Panc1 (cell line): ENCODE data around the gene ERCC1. TPM values are rescaled to one million over a fixed set of nuclear protein-coding genes. Genes with fewer than 3 reads are reported as not detected.

ENCODE experiments used
- ATAC-seq: fragments of 200-7000 bp; cut with Tn5 transposase; 2 replicates; pipeline ENCODE4 v1.9.1; 2020; ENCODE audit warnings: mild to moderate bottlenecking, moderate library complexity
- BruUV-seq: library from RNA; stranded (reverse); fragments of 400-500 nt; replicated peaks from 2 replicates; lab custom pipeline; 2021; lab: Mats Ljungman, UMichigan
- CTCF ChIA-PET: fragments of 300-600 bp; sonication (Branson Sonifier 250); formaldehyde crosslinking; loops from one replicate; lab custom pipeline; 2022; ENCODE audit warnings: antibody characterized with exemption; lab: Charles Lee
- POLR2A ChIA-PET: fragments of 300-600 bp; sonication (Branson Sonifier 250); formaldehyde crosslinking; loops from one replicate; lab custom pipeline; 2022; ENCODE audit warnings: antibody characterized with exemption; lab: Charles Lee
- DNase-seq: peaks from one replicate; pipeline ENCODE4 v3.0.0-alpha.2; 2010; ENCODE audit warnings: low read depth, low spot score
- H3K27ac ChIP-seq: 2 replicates; pipeline ENCODE4 v1.5.1; 2011; ENCODE audit warnings: mild to moderate bottlenecking, low read length, inconsistent platforms
- H3K27me3 ChIP-seq: fragments of 200-500 bp; sonication (Bioruptor generic); 2 replicates; pipeline ENCODE4 v1.6.0; 2014; ENCODE audit warnings: low read length, inconsistent platforms; ENCODE audit not compliant: control insufficient read depth, insufficient read depth
- H3K36me3 ChIP-seq: fragments of 200-500 bp; sonication (Bioruptor generic); 2 replicates; pipeline ENCODE4 v1.5.1; 2014; ENCODE audit warnings: inconsistent platforms, mild to moderate bottlenecking, low read length, moderate library complexity; ENCODE audit not compliant: control insufficient read depth, insufficient read depth
- H3K4me1 ChIP-seq: 2 replicates; pipeline ENCODE4 v1.5.1; 2011; ENCODE audit warnings: inconsistent platforms, mild to moderate bottlenecking, low read length, moderate library complexity; ENCODE audit not compliant: control insufficient read depth, insufficient read depth
- H3K4me3 ChIP-seq, 2 experiments: 2 replicates each; pipeline ENCODE4 v1.5.1; 2011 to 2012; ENCODE audit warnings: low read depth in 2 of 2, low read length in 2 of 2, mild to moderate bottlenecking in 2 of 2, inconsistent platforms in 1 of 2, moderate library complexity in 1 of 2
- H3K9me3 ChIP-seq: fragments of 200-500 bp; sonication (Bioruptor generic); 2 replicates; pipeline ENCODE4 v1.5.1; 2014; ENCODE audit warnings: low read depth, mild to moderate bottlenecking, inconsistent platforms, low read length, moderate library complexity; ENCODE audit not compliant: control insufficient read depth, insufficient read depth
- CTCF ChIP-seq: fragments of 450-650 bp; IDR thresholded peaks from 2 replicates; pipeline ENCODE4 v1.5.1; 2017; ENCODE audit warnings: mild to moderate bottlenecking
- POLR2AphosphoS5 ChIP-seq: IDR thresholded peaks from 2 replicates; pipeline ENCODE4 v1.6.1; 2012; ENCODE audit warnings: mild to moderate bottlenecking, low read depth, low read length, moderate library complexity
- REST ChIP-seq, 2 experiments: IDR thresholded peaks; 2 replicates each; pipeline ENCODE4 v1.6.1; 2011 to 2012; ENCODE audit warnings: low read depth in 2 of 2, control low read depth in 1 of 2, low read length in 1 of 2, mild to moderate bottlenecking in 1 of 2, moderate library complexity in 1 of 2; ENCODE audit not compliant: insufficient read depth in 1 of 2
- SIN3A ChIP-seq: IDR thresholded peaks from 2 replicates; pipeline ENCODE4 v1.6.1; 2012; ENCODE audit warnings: low read depth, mild to moderate bottlenecking, low read length, moderate library complexity, borderline replicate concordance; ENCODE audit not compliant: insufficient read depth
- TCF7L2 ChIP-seq: IDR thresholded peaks from 2 replicates; pipeline ENCODE4 v1.6.1; 2011; ENCODE audit warnings: mild to moderate bottlenecking, low read depth, low read length, inconsistent platforms
- in situ Hi-C: cut with HindIII; loops from 2 replicates; pipeline ENCODE4 v1.10.0; 2016; ENCODE audit warnings: low sequenced_read_pairs, low pct_unique_long_range_greater_than_20kb
- intact Hi-C: fragments of 100-400 bp; cut with micrococcal nuclease; formaldehyde crosslinking; loops from one replicate; pipeline ENCODE4 v1.10.0; 2022; ENCODE audit not compliant: unreplicated experiment
- total RNA-seq: library from RNA; stranded (reverse); gene quantifications from one replicate; pipeline ENCODE4 v1.2.1, GENCODE V29; 2021; ENCODE audit not compliant: unreplicated experiment

The ERCC1 gene
- total RNA-seq, 1 experiment from 2014 or later, result 80.3 TPM

GRCh38 chr19:45442778-45443461, 19.2 kb upstream of the ERCC1 start:
- H3K9me3 ChIP-seq, result no peaks in the 10 kb centered on the region
- ATAC-seq, result peak; percentile 15
- TF ChIP-seq CTCF (no peak), SIN3A (no peak), REST (IDR thresholded peaks at IDR 0.05; ENCODE audit: insufficient read depth in 1 of 2, low read depth in 2 of 2, low read length in 1 of 2) (no peak), POLR2AphosphoS5 (no peak), TCF7L2 (no peak)
- intact Hi-C loops (no loop called here), in situ Hi-C loops (no loop called here)
- ChIA-PET POLR2A (no interaction called here), CTCF (no interaction called here)
- H3K27me3 ChIP-seq, result no peaks in the 10 kb centered on the region
- DNase-seq, result no peak
- H3K27ac ChIP-seq, result no peak overlapping the region; the same call in 1 of the 2 replicates
- H3K4me1 ChIP-seq, result peaks cover 8% of the 10 kb centered on the region
- no TSS peak for BruUV-seq
- no peaks in the 10 kb centered on the region for H3K36me3 ChIP-seq
- peak overlapping the region; percentile 47 to 71 for H3K4me3 ChIP-seq

- H3K36me3 ChIP-seq, result no peaks in the 10 kb centered on the region
- ATAC-seq (no peak), DNase-seq (no peak)
- no TSS peak for BruUV-seq
- no peak overlapping the region for H3K27ac ChIP-seq
- H3K4me1 ChIP-seq, result peaks cover 8% of the 10 kb centered on the region
- CTCF ChIA-PET, result no interaction called here
- no peak overlapping the region for H3K4me3 ChIP-seq
- no peaks in the 10 kb centered on the region for H3K27me3 ChIP-seq
- intact Hi-C loops, result no loop called here
- in situ Hi-C loops, result no loop called here
- TF ChIP-seq CTCF, result no peak
- TF ChIP-seq SIN3A, result no peak
- TF ChIP-seq REST (IDR thresholded peaks at IDR 0.05; ENCODE audit: insufficient read depth in 1 of 2, low read depth in 2 of 2, low read length in 1 of 2), result no peak
- TF ChIP-seq POLR2AphosphoS5, result no peak
- no peak for TF ChIP-seq TCF7L2
- POLR2A ChIA-PET, result no interaction called here
- H3K9me3 ChIP-seq, result no peaks in the 10 kb centered on the region
These were observed 18.7 kb upstream of the ERCC1 start for GRCh38 chr19:45442408-45442777.
